GM19035 (cell line): ENCODE data around the gene SHMT1.
"Not testable (repeated sequence)": the region's sequence is repeated elsewhere in the genome, so short reads cannot be mapped to it uniquely, and the experiment has no call there.

Source experiments
- ATAC-seq: cut with Tn5 transposase; IDR thresholded peaks from one replicate; pipeline ENCODE4 v1.9.1; 2021; ENCODE audit not compliant: unreplicated experiment

The SHMT1 gene

DNA sequence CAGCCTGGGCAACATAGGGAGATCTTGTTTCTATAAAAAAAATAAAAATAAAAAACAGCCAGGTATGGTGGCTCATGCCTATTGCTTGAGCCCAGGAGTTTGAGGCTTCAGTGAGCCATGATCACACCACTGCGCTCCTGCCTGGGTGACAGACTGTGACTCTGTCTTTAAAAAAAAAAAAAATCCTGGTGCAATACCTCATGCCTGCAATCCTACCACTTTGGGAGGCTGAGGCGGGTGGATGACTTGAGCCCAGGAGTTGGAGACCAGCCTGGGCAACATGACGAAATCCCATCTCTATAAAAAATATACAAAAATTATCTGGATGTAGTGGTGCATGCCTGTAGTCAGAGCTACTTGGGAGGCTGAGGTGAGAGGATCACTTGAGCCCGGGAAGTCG, 15.3 kb upstream of the SHMT1 start:
- ATAC-seq, result not testable (repeated sequence)

DNA sequence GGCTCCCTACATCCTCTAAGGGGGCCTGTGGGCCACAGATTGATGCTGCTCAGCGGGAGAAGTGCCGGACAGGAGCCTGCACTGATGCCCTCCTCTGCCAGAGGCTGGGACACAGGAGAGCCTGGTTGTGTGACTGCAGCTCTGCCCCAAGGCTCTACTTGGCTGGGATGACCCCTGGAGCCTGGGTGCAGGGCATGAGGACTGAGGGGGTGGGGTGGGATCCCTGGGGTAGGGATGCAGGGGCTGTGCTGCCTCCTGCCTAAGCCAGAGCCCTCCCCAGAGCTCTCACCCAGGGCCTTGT, 14.8 kb upstream of the SHMT1 start:
- ATAC-seq, result no peak

DNA sequence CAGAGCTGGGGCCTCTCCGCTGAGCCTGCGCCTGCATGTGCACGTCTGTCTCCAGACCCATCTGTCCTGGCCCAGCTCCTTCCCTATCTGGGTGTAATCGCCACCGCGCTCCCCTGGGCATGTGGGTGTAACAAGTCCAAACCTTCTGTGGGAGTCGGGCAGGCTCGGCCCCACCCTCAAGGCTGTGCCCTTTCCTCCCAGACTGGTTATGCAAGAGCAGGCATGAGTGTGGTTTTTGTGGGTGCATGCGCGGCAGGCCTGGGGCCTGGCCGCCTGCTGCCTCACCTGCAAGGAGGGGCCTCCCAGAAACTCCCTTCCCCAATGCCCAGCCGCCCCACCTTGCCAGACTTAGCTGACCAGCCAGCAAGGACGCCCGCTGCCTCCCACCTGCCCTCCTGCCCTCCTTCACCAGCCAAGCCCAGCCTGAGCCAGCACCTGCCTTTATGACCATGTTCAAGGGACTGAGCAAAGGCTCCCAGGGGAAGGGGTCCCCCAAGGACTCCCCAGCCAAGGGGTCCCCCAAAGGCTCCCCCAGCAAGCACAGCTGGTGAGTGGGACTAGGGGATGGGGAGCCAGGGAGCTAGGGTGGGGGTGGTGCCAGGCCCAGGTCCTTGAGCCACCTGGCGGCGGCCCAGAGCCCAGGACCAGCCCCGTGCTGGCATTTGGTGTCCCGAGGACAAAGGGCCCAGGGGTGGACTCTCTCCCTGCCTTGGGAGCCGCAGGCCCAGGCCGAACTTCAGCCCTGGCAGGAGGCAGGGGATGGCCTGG, 14.3 kb upstream of the SHMT1 start, which contains the start of gene EVPLL:
TSS of gene EVPLL (plus strand) at position 342 of the 768 bp plus-strand sequence. CDS start 3,160 bp downstream, outside the sequence.
- ATAC-seq, result no peak

DNA sequence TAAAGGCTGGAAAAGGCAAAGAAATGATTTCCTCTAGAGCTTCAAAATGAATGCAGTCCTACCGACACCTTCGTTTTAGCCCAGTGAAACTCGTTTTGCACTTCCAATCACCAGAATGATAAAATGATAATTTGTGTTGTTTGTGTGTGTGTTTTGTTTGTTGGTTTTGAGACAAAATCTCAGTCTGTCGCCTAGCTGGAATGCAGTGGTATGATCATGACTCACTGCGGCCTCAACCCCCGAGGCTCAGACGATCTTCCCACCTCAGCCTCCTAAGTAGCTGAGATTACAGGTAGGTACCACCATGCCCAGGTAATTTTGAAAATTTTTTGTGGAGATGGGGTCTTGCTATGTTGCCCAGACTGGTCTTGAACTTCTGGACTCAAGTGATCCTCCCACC, 10.9 kb upstream of the SHMT1 start:
- ATAC-seq, result no peak

DNA sequence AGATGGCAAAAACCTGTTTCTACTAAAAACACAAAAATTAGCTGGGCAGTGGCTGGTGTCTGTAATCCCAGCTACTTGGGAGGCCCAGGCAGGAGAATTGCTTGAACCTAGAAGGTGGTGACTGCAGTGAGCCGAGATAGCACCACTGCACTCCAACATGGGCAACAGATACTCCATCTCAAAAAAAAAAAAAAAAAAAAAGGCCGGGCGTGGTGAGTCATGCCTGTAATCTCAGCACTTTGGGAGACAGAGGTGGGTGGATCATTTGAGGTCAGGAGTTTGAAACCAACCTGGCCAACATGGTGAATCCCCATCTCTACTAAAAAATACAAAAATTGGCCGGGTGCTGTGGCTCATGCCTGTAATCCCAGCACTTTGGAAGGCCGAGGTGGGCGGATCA, 9.8 kb upstream of the SHMT1 start:
- ATAC-seq, result not testable (repeated sequence)

DNA sequence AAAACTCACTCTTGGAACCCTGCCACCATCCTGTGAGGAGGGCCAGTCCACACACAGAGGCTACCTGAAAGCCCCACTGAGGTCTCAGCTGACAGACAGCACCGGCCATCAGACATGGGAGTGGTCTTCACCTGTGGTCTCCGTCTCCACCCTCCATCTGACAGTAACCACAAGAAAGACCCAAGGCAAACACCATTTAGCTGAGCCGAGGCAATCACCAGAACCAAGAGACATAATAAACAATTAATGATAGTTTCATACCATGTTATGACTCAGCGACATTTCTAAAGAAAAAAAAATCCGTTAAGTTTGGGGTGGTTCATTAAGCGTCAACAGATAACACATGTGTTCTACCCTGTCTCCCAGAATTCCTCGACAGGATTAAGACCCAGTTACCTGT, 8.1 kb upstream of the SHMT1 start:
- no peak for ATAC-seq

DNA sequence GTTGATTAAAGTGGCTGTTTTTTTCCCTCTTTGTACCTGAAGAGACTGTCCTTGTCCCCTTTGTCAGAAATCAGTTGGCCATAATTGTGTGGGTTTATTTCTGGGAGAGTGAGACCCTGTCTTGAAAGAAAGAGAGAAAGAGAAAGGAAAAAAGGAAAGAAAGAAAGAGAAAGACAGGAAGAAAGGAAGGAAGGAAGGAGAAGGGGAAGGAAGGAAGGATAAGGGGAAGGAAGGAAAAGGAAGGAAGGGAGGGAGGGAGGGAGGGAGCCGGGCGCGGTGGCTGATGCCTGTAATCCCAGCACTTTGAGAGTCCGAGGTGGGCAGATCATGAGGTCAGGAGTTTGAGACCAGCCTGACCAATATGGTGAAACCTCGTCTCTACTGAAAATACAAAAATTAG, 7.4 kb upstream of the SHMT1 start:
- ATAC-seq, result no peak

DNA sequence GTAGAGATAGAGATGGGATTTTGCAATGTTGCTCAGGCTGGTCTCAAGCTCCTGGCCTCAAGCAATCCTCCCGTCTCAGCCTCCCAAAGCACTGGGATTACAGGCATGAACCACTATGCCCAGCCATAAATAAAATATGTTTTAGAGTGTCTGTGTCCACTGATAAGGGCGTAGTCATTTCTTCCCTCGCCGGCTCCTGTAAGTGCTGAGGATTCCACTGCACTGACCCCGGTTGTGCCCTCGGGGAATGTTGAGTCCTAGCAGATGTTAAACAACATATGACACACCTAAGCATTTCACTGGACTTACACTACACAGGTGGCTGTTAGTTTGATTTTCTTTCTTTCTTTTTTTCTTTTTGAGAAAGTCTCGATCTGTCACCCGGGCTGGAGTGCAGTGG, 5.6 kb upstream of the SHMT1 start:
- no peak for ATAC-seq

DNA sequence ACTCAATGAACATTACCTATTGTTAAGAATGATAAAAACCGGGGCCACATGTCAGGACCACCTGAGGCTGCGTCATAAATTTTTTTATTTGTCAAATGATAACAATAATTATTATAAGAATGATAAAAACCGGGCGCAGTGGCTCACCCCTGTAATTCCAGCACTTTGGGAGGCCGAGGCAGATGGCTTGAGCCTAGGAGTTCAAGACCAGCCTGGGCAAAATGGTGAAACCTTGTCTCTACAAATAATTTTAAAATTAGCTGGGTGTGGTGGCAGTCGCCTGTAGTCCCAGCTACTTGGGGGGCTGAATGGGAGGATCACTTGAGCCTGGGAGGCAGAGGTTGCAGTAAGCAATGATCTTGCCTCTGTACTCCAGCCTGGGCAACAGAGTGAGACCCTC, 816 bp upstream of the SHMT1 start:
- ATAC-seq, result no peak

DNA sequence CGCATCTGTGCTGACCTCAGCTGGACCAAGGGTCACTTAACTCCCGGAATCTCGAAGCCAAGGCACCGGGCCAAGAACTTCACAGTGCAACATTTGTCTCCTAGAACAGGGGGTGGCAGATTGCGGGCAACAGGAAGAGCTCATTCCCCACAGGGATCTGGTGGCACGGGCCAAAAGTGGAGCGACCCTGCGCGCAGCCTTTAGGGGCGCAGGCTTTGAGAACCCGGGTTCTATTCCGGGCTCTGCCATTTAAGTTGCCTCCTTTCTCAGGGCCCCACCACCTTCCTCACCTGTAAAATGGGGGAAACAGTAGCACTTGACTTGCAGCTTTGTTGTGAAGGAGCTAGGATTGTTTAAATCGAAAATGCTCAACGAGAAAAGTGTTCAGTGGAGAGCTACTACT, 651 bp downstream of the SHMT1 start:
- ATAC-seq, result no peak

DNA sequence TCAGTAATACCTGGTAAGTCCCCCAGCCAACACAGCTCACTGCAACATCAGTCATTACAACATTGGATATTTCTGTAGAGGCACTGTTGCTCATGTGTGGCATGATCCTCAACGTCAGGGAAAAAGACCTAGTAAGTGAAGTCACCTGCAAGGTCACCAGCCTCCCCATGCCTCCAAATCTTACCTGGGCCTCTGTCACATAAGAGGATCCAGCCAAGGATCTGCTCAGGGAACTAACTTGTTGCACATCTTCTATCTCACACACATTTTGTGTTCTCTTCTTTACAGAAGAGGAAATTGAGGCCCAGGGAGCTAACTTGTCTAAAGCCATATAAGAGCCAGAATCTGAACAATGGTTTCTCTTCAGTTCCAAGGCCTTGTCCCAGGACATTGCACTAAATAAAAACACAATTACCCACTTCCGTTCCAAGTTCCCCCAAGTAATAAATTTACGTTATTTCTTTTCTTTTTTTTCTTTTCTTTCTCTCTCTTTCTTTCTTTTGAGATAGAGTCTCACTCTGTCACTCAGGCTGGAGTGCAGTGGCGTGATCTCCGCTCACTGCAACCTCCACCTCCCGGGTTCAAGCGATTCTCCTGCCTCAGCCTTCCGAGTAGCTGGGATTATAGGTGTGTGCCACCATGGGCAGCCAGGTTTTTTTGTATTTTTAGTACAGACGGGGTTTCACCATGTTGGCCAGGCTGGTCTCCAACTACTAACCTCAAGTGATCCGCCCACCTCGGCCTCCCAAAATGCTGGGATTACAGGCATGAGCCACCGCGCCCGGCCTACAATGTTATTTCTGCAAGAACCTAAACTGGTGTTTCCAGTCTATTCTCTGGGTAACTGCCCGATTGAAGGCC, 1.3 kb downstream of the SHMT1 start:
- no peak for ATAC-seq

DNA sequence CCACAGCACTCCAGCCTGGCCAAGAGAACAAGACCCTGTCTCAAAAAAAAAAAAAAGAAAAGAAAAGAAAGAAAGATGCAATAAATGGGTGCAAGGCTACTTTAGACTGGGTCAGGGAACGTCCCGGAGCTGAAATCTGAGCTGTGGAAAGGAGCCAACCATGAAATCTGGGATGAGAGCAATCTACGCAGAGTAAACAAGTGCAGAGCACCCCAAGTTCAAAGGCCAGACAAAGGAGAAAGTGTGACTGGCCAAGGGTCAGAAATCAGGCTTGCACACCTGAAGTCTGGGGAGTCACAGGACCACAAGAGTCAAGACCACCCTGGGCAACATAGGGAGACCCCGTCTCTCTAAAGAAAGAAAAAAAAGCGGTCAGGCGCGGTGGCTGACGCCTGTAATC, 2.8 kb downstream of the SHMT1 start:
- no peak for ATAC-seq

DNA sequence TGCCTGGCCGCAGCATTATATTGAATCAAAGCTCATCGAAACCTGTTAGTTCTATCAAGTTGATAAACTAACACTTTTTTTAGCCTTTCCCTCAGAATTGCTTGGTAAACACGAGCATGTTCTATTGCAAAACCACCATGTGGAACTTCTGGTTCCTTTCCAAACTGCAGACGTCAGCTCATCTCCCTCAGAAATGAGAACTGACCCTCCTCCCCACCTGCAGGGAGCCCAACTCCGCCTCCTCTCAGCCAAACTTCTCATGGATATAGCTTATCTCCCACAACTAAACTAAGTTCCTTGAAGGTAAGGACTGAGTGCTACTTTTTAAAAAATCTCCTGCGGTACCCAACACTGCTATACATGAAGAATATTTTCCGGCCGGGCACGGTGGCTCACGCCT, 6.7 kb downstream of the SHMT1 start:
- ATAC-seq, result no peak

DNA sequence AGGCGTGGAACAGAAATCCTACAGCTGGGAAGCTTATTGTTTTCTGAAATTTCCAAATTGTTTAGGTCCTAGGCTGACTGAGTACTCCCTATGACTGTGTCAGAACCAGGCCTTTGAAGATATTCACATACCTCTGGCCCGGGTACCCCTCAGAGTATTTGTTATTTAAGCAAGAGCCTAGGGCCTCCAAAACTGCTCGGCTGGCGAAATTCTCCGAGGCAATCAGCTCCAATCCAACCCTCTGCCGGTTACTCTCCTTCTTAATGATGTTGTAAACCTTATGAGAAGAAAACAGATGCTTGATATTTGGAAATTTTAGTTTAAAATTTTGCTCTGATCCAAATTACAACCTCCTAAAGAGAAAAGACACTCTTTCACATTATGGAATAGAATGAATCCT, 9.8 kb downstream of the SHMT1 start:
- no peak for ATAC-seq

DNA sequence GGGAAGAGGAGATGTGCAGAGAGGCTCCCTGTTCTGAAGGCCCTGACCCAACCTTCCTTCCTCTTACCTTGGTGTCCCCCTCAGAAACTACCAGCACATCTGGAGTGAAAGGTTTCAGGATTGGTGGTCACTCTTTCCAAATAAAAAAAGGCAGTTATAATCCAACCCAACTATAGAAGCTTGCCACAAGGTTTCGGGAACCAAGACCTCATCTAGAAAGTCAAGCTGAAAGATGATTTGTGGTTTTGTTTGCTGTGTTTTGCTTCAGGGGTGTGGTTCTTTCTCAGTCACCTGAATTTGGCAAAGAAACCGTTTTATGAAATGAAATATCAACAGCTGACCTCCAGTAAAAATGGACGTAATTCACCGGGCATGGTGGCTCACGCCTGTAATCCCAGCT, 19.3 kb downstream of the SHMT1 start:
- no peak for ATAC-seq

DNA sequence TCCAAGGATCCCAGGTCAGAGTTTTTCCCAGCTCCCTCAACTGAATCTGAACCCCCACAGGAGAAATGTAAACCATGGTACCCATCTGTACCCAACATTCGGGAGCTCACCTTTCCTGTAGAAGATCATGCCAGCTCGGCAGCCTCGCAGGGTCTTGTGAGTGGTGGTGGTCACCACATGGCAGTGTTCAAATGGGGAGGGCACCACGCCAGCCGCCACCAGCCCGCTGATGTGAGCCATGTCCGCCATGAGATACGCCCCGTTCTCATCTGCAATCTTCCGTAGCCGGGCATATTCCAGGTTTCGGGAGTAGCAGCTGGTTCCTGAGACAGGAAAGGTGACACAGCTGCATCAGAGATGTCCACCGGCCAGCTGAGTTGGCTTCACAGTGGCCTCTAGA, 23.4 kb downstream of the SHMT1 start:
- no peak for ATAC-seq

DNA sequence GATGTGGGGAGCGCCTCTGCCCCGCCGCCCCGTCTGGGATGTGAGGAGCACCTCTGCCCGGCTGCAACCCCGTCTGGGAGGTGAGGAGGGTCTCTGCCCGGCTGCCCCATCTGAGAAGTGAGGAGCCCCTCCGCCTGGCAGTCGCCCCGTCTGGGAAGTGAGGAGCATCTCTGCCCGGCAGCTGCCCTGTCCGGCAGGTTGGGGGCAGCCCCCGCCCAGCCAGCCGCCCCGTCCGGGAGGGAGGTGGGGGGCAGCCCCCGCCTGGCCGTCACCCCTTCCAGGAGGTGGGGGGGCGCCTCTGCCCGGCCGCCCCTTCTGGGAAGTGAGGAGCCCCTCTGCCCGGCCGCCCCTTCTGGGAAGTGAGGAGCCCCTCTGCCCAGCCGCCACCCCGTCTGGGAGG, 25.2 kb downstream of the SHMT1 start:
- not testable (repeated sequence) for ATAC-seq

DNA sequence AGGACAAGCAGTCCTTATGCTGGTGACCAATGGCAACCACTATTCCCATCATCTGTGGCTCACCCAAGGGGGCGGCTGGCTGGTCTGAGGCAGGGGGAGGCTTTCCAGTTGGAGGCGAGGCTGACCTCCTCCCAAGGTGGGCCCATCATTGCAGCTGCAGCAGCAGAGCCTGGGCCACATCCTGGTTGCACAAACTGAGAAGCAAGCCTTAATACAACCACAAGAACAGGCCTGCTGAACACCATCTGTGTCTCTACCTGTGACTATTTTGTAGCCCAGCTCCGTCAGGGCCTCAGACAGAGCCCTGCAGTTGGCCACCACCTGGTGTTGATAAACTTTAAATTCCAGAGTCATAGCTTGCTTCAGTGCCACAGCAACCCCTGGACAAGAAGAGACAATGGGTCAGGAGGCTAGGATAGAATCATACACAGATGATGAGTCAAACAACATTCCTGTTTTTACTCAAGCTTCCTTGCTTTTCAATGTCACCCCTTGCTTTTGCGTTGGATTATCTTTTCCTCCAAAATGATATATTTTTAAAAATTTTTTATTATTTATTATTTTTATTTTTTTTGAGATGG, 30.4 kb downstream of the SHMT1 start:
- no peak for ATAC-seq

DNA sequence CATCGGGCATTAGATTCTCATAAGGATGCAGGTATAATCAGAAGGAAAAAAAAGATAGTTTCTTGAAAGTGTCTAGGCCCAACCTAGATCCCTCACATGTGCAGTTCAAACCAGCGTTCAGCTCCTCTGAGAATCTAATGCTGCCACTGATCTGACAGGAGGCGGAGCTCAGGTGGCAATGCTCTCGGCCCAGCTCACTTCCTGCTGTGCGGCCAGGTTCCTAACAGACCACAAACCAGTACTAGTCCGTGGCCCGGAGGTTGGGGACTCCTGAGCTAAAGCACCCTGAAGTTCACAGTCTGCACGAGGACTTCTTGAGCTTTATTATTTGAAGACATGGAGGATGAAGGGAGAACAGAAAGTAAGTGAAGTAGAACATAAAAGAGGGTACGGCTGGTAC, 31.5 kb downstream of the SHMT1 start:
- ATAC-seq, result no peak

DNA sequence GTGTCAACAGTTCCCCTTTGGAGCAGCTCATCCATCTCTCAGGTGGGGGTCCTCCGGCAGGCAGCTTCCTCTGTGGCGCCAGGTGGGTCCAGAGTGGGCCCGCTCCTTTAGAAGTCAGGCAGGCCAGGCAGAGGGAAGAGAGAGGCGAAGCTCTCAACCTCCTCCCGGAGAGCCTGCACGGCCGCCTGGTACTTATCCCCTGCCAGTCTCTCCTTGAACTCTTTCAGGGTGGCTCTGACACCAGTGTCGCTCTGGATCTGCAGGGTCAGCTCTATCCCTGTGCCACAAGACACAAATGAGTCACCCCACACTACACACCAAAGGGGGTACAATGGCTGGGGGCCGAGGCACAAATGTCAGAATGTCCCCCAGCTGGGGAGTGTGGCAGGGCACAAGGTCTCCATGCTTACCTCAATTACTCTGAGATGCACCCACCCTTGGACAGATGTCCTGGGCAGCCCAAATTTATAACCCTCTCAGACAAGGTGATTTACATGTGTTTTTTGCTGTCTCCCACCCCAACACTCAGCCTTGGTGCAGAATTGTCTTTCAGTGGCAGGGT, 34.6 kb downstream of the SHMT1 start:
- ATAC-seq, result no peak

DNA sequence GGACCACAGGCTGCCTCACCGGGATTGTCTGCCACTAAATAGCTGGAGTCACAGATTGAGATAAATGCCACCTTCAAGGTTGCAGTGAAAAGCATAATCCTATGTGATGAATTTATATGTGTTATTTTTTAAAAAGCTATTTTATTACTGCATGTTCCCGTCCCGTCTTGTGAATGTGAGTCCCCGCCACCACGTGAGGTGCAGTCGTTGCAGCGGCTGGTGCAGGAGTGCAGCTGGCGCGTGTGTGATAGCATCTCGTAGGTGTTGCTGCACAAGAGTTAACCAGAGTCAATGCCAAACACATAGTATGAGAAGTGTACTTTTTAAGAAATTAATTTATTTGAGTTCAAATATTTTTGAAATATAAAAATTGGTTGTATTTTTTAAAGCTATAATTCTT, 35.8 kb downstream of the SHMT1 start:
- ATAC-seq, result no peak

DNA sequence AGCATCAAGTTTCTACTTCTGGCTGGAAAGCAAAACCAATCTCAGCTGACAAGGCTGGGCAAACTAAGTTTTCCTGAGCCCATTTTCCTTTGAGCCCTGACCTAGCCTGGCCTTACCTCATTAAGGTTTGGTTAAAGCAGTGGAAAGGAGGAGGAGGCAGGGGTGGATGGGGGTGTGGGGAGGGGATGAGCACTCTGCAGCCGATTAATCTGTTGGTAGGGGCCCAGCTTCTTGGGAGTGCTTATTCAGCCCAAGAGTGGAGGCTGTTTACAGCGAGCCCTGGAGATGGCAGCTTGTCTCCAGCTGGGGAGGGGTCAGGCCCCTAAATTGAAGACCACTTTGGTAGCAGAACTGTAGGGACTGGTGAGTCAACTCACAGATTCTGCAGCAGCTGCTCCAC, 36.3 kb downstream of the SHMT1 start:
- no peak for ATAC-seq
